ENCODE measurements around the gene DNAJC22.

DNAJC22 gene

GRCh38 chr12:49334681-49335080 lies 12.0 kb upstream of the DNAJC22 start:
- Histone ChIP-seq H3K27me3 (peaks cover 3% of the 10 kb centered on the region; the same call in 1 of the 2 replicates), H3K36me3 (peaks cover 12% of the 10 kb centered on the region), H3K9me3 (no peaks in the 10 kb centered on the region), H3K4me3 (ENCODE audit: low read depth, low read length) (no peak overlapping the region), H3K4me1 (peaks cover 19% of the 10 kb centered on the region)
- TF ChIP-seq, protein P1, sequence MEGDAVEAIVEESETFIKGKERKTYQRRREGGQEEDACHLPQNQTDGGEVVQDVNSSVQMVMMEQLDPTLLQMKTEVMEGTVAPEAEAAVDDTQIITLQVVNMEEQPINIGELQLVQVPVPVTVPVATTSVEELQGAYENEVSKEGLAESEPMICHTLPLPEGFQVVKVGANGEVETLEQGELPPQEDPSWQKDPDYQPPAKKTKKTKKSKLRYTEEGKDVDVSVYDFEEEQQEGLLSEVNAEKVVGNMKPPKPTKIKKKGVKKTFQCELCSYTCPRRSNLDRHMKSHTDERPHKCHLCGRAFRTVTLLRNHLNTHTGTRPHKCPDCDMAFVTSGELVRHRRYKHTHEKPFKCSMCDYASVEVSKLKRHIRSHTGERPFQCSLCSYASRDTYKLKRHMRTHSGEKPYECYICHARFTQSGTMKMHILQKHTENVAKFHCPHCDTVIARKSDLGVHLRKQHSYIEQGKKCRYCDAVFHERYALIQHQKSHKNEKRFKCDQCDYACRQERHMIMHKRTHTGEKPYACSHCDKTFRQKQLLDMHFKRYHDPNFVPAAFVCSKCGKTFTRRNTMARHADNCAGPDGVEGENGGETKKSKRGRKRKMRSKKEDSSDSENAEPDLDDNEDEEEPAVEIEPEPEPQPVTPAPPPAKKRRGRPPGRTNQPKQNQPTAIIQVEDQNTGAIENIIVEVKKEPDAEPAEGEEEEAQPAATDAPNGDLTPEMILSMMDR (IDR thresholded peaks at IDR 0.05; ENCODE audit: low read depth, low read length) = no peak
- no peak for DNase-seq

DNA sequence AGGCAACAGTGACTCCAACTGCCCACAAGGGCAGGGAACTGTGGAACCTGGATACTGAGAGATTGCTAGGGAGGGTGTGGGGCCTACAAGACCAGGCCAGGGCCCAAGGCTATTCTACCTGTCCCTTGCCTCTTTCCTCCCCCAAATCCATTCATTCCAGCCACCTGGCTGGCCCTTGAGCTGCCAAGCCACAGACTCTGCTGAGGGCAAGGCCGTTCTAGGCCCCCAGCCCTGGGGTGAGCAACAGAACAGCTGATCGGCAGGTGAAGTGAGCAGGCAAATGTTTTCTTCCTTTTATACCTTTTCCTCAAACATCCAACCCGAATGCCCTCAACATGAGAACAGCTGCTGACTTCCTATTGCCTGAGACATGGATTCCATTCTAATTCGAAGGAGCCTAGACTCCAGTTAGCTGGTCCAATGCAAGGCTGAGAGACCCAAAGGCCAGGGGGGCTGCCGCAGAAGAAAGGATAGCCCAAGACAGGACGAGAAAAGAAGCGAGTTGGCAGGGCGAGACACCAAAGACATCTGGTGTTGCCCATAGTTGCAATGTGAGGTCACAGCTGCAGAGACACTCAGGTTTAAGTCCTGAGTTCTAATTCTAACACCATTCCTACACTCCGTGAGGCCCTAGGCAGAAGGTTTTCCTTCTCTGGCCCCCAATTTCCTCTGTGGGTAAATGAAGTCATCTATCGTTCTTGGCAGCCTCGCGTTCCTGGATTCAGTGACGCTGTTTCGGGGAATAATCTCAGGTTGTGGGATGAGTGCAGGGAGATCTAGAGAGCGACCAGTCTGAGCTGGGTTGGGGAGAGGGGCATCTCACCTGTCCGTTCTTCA lies 11.4 kb upstream of the DNAJC22 start:
- Histone ChIP-seq H3K4me1 (peaks cover 22% of the 10 kb centered on the region), H3K36me3 (peaks cover 7% of the 10 kb centered on the region), H3K4me3 (ENCODE audit: low read depth, low read length) (no peak overlapping the region), H3K27me3 (peaks cover 3% of the 10 kb centered on the region; the same call in 1 of the 2 replicates), H3K9me3 (no peaks in the 10 kb centered on the region)
- no peak for DNase-seq
- TF ChIP-seq, protein P1 (IDR thresholded peaks at IDR 0.05; ENCODE audit: low read depth, low read length) = no peak

GRCh38 chr12:49335955-49336644 lies 10.6 kb upstream of the DNAJC22 start:
- H3K4me3 ChIP-seq (ENCODE audit: low read depth, low read length) = peak overlapping the region; percentile 76
- H3K9me3 ChIP-seq = no peaks in the 10 kb centered on the region
- peaks cover 21% of the 10 kb centered on the region for H3K4me1 ChIP-seq
- TF ChIP-seq, protein P1 (IDR thresholded peaks at IDR 0.05; ENCODE audit: low read depth, low read length) = no peak
- H3K27me3 ChIP-seq = peaks cover 3% of the 10 kb centered on the region; the same call in 1 of the 2 replicates
- no peak for DNase-seq
- H3K36me3 ChIP-seq = peaks cover 2% of the 10 kb centered on the region

DNA sequence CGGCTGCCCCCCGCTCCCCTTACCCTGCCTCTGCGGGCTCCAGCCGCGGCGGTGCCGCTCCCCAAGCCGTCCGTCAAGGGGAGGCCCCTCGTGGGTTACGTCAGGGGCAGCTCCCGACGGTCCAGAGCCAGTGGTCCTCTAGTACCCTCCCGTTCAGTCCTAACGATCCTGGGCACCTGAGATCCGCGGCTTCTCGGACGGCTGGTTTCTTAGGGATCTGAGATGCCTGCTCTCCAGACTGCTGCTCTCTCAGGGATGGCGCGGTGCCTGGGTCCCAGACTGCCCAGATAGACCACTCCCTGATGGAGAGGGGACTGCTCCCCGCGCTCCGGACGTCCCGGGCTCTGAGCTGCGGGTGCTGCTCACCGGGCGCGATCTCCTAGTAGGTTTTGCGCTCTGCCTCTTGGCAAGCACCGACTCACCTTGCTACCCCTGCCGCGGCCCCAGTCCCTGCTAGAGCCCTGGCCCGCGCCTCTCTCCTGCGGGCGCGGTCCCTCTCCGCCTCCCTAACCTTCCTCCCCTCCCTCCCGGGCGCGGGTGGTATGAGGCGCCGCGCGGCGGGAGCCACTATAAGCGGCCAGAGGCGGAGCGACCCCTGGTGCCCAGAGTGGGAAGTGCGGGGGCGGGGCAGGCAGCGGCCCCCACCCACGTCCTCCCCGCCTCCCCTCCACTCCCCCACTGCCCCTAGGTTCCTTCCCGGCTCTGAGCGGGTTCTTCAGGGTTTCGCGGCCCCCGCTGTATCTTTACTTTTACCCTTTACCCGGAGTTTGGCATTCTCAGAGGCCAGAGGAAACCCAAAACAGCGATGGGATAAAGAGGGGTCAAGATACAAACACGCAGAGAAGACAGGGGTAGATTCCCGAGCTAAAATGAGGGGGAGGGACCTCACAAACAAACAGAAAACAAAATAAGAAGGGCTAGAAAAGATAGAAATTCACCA lies 9.8 kb upstream of the DNAJC22 start, which contains the start of gene C1QL4:
TSS of gene C1QL4 (minus strand) at position 544 of the 940 bp plus-strand sequence. CDS start 711 bp downstream, outside the sequence.
- Histone ChIP-seq H3K27me3 (peaks cover 3% of the 10 kb centered on the region; the same call in 1 of the 2 replicates), H3K4me1 (peaks cover 16% of the 10 kb centered on the region), H3K36me3 (no peaks in the 10 kb centered on the region), H3K9me3 (no peaks in the 10 kb centered on the region), H3K4me3 (ENCODE audit: low read depth, low read length) (peak within 1 kb of the TSS; percentile 76)
- TF ChIP-seq, protein P1 (IDR thresholded peaks at IDR 0.05; ENCODE audit: low read depth, low read length) = peak; percentile 80
- DNase-seq = peak; percentile 91

DNA sequence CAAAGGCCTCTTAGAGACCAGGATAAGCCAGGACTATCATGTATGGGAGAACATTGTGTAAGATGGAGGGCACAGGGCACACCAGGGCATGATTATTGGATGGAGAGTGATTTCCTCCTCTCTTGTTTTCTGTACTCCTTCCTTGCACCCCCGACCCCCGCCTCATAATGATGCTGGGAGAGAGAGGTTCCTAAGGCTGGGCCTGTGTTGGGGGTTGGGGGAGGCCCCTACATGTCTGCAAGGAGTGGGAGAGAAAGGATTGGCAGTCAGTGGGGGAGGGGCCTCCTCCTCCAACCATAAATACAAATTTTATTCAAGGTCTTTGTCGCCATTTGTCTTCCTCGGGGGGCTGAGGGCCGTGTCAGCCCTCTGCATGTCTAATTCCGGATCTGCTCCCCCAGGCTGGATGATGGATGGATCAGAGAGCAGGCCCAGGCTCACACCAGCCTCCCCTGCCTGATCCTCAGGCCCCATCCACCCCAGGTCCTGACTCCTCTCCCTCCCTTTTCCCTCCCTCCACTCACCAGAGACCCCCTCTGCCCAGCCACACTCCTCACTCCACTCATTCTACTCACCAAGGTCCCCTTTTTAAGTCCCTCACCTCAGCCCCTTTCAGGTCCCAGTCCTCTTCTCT lies 7.7 kb upstream of the DNAJC22 start:
- Histone ChIP-seq H3K4me3 (ENCODE audit: low read depth, low read length) (no peak overlapping the region), H3K27me3 (peaks cover 5% of the 10 kb centered on the region; the same call in 1 of the 2 replicates), H3K4me1 (peaks cover 14% of the 10 kb centered on the region)

More for the DNA sequence above, 7.7 kb upstream of the DNAJC22 start:
- no peak for DNase-seq
- H3K36me3 ChIP-seq = no peaks in the 10 kb centered on the region
- TF ChIP-seq, protein P1 (IDR thresholded peaks at IDR 0.05; ENCODE audit: low read depth, low read length) = no peak
- no peaks in the 10 kb centered on the region for H3K9me3 ChIP-seq
